Measurements from ENCODE around the gene SS18L1.

- TF ChIP-seq CTCF (conservative IDR thresholded peaks at IDR 0.05): no peak
- no peak for TF ChIP-seq ZFX (IDR thresholded peaks at IDR 0.05)
These were observed 9.7 kb upstream of the SS18L1 start for GRCh38 chr20:62133864-62134263.

Data from C4-2B (cell line).